GM21360 (cell line): Measurements from ENCODE around the gene PIP4K2C.
"Not testable (repeated sequence)": the region's sequence is repeated elsewhere in the genome, so short reads cannot be mapped to it uniquely, and the experiment has no call there.

Source experiments
- ATAC-seq: cut with Tn5 transposase; IDR thresholded peaks from one replicate; pipeline ENCODE4 v1.9.1; 2021; ENCODE audit warnings: mild to moderate bottlenecking, moderate library complexity; ENCODE audit not compliant: unreplicated experiment

The PIP4K2C gene

GRCh38 chr12:57632073-57632957, 41.3 kb downstream of the PIP4K2C start:
- no peak for ATAC-seq

GRCh38 chr12:57632958-57633840, 42.2 kb downstream of the PIP4K2C start, which contains the start of gene B4GALNT1:
TSS of gene B4GALNT1 (minus strand) at chr12:57633201. CDS start at chr12:57632132, 1,069 bp downstream.
- peak; percentile 80 for ATAC-seq

- ATAC-seq, result not testable (repeated sequence)
Observed at GRCh38 chr12:57636731-57637130, 45.7 kb downstream of the PIP4K2C start.

- no peak for ATAC-seq
Observed at GRCh38 chr12:57637364-57637763, 46.4 kb downstream of the PIP4K2C start.

- no peak for ATAC-seq
Observed at GRCh38 chr12:57638096-57638495, 47.1 kb downstream of the PIP4K2C start.

GRCh38 chr12:57640175-57641042, 49.4 kb downstream of the PIP4K2C start:
- no peak for ATAC-seq

- ATAC-seq, result no peak
Observed at GRCh38 chr12:57641699-57642442, 50.9 kb downstream of the PIP4K2C start.

- not testable (repeated sequence) for ATAC-seq
Observed at GRCh38 chr12:57645990-57646658, 55.1 kb downstream of the PIP4K2C start.

- ATAC-seq, result not testable (repeated sequence)
Observed at GRCh38 chr12:57646659-57647049, 55.7 kb downstream of the PIP4K2C start.
